Lung (tissue), 12 donors: Measurements from ENCODE around the gene ACTR8. TPM values are rescaled to one million over a fixed set of nuclear protein-coding genes. Genes with fewer than 3 reads are reported as not detected.

Experiments
- ATAC-seq: fragments of 200-7000 bp; cut with Tn5 transposase; one replicate; pipeline ENCODE4 v1.9.1; 2020; ENCODE audit warnings: moderate number of reproducible peaks; ENCODE audit not compliant: insufficient read depth, low FRiP score
- DNase-seq, 3 donors: peaks; one replicate each; pipeline ENCODE4 v3.0.0-alpha.2; 2013 to 2017
- H3K27ac ChIP-seq, 2 donors: one replicate each; pipeline ENCODE4 v1.5.1; 2013; ENCODE audit warnings: mild to moderate bottlenecking in 2 of 2, moderate library complexity in 2 of 2, control low read depth in 1 of 2, inconsistent platforms in 1 of 2, low read depth in 1 of 2, low read length in 1 of 2
- H3K27me3 ChIP-seq, 3 donors: one replicate each; pipeline ENCODE4 v1.5.1; 2013; ENCODE audit warnings: low read length in 2 of 3; ENCODE audit not compliant: control insufficient read depth in 3 of 3, insufficient read depth in 3 of 3
- H3K36me3 ChIP-seq, 4 donors: one replicate each; pipeline ENCODE4 v1.5.1; 2013; ENCODE audit warnings: low read length in 4 of 4, mild to moderate bottlenecking in 1 of 4, moderate library complexity in 1 of 4; ENCODE audit not compliant: control insufficient read depth in 4 of 4, insufficient read depth in 4 of 4
- H3K4me1 ChIP-seq, 5 donors: one replicate each; pipeline ENCODE4 v1.5.1; 2013; ENCODE audit warnings: low read length in 5 of 5, mild to moderate bottlenecking in 2 of 5, moderate library complexity in 1 of 5; ENCODE audit not compliant: control insufficient read depth in 5 of 5, insufficient read depth in 5 of 5
- H3K4me3 ChIP-seq: one replicate; pipeline ENCODE4 v1.5.1; 2013; ENCODE audit warnings: mild to moderate bottlenecking, control low read depth, moderate library complexity
- H3K9ac ChIP-seq, 2 donors: one replicate each; pipeline ENCODE4 v1.5.1; 2013; ENCODE audit warnings: low read length in 2 of 2, control low read depth in 1 of 2; ENCODE audit not compliant: insufficient read depth in 1 of 2
- H3K9me3 ChIP-seq, 4 donors: one replicate each; pipeline ENCODE4 v1.5.1; 2013; ENCODE audit warnings: low read length in 3 of 4, mild to moderate bottlenecking in 1 of 4, moderate library complexity in 1 of 4; ENCODE audit not compliant: control insufficient read depth in 4 of 4, insufficient read depth in 3 of 4
- CTCF ChIP-seq: IDR thresholded peaks from 2 replicates; pipeline ENCODE4 v1.5.1; 2012; ENCODE audit warnings: mild to moderate bottlenecking; ENCODE audit errors: control extremely low read depth, extremely low read depth
- WGBS, 2 donors: extraction: QIAGEN DNeasy Blood & Tissue Kit; methylation state at CpG; one replicate each; pipeline ENCODE4 v1.1.7; 2013; 5-methylcytosine and 5-hydroxymethylcytosine counted together
- polyA plus RNA-seq, 2 donors: library from polyadenylated mRNA; stranded (reverse); fragments of 200-250 nt; gene quantifications; one replicate each; pipeline ENCODE4 v1.2.1, GENCODE V29; 2013
- total RNA-seq, 2 donors: library from RNA; depleted of rRNA in 1 of 2; stranded (reverse); fragments of >200 nt in 1 of 2; gene quantifications; one replicate each; pipeline ENCODE4 v1.2.1, GENCODE V29; 2014 to 2021
- donor health status: control.
- donor health status: control.
- donor health status: Bipolar disorder and iron deficiency.
- donor health status: healthy.
- donor health status: DM: yes; HTN: yes; CAD: no.

ACTR8 gene
- total and polyA plus RNA-seq, 4 donors, result 12.4 to 28.8 (median 21.0) TPM

- DNase-seq, result no peak
- H3K27ac ChIP-seq, result no peak overlapping the region
- H3K27me3 ChIP-seq, result peaks cover 0 to 12% (median 8%) of the 10 kb centered on the region in 3 donors
- no peaks in the 10 kb centered on the region for H3K36me3 ChIP-seq
- WGBS, 2 donors, result 91 to 92% methylated on average over 2 of the region's 2 CpGs
- no peak for ATAC-seq
- TF ChIP-seq CTCF, result no peak
- H3K9me3 ChIP-seq, result peaks cover 0 to 2% (median 0%) of the 10 kb centered on the region in 4 donors
- peaks cover 0 to 5% (median 0%) of the 10 kb centered on the region in 5 donors for H3K4me1 ChIP-seq
- H3K4me3 ChIP-seq, result no peak overlapping the region
- H3K9ac ChIP-seq, result no peak overlapping the region
Measured at GRCh38 chr3:53900666-53901331, 18.8 kb upstream of the ACTR8 start.

- H3K4me1 ChIP-seq, result peaks cover 0 to 5% (median 0%) of the 10 kb centered on the region in 5 donors
- peaks cover 0 to 16% (median 13%) of the 10 kb centered on the region in 3 donors for H3K27me3 ChIP-seq
- H3K9me3 ChIP-seq, result peaks cover 0 to 2% (median 0%) of the 10 kb centered on the region in 4 donors
- H3K27ac ChIP-seq, result no peak overlapping the region
- H3K36me3 ChIP-seq, result no peaks in the 10 kb centered on the region
- no peak for TF ChIP-seq CTCF
- H3K9ac ChIP-seq, result no peak overlapping the region
- H3K4me3 ChIP-seq, result no peak overlapping the region
- peak in 2 of 3 donors; percentile 40 to 60 for DNase-seq
- 38 to 77% methylated on average over 2 of the region's 2 CpGs for WGBS, 2 donors
- ATAC-seq, result no peak
Measured at GRCh38 chr3:53899750-53900149, 17.8 kb upstream of the ACTR8 start.

GRCh38 chr3:53892286-53892637, 10.3 kb upstream of the ACTR8 start:
- peak overlapping the region; percentile 28 for H3K4me3 ChIP-seq
- 62 to 68% methylated on average over 4 of the region's 4 CpGs for WGBS, 2 donors
- H3K27me3 ChIP-seq, result peaks cover 0 to 24% (median 19%) of the 10 kb centered on the region in 3 donors
- no peak for TF ChIP-seq CTCF
- peaks cover 0 to 18% (median 4%) of the 10 kb centered on the region in 5 donors for H3K4me1 ChIP-seq
- ATAC-seq, result no peak
- H3K27ac ChIP-seq, result peak overlapping the region; percentile 80 to 91
- H3K36me3 ChIP-seq, result peaks cover 0 to 6% (median 3%) of the 10 kb centered on the region in 4 donors
- peak overlapping the region in 1 of 2 donors; percentile 90 for H3K9ac ChIP-seq
- peak in 1 of 3 donors; percentile 14 for DNase-seq
- no peaks in the 10 kb centered on the region for H3K9me3 ChIP-seq
